Stomach (tissue), 4 donors: ENCODE results near the gene ATP2A3.

Experiments
- CTCF ChIP-seq, 7 experiments: fragments of 450-650 bp in 4 of 7; fragments of 200-600 bp in 3 of 7; sonication (generic) in 3 of 7; IDR thresholded peaks; one replicate each; pipeline ENCODE4 v1.5.1; 2016 to 2019; ENCODE audit warnings: antibody characterized with exemption in 7 of 7, control low read depth in 2 of 7, mild to moderate bottlenecking in 1 of 7
- POLR2A ChIP-seq, 4 donors: fragments of 450-650 bp; IDR thresholded peaks; one replicate each; pipeline ENCODE4 v1.6.1; 2016; ENCODE audit warnings: antibody characterized with exemption in 4 of 4, control low read depth in 2 of 4, mild to moderate bottlenecking in 1 of 4, moderate library complexity in 1 of 4
- POLR2AphosphoS5 ChIP-seq, 3 donors: sonication (generic); formaldehyde crosslinking; IDR thresholded peaks; one replicate each; pipeline ENCODE4 v1.6.1; 2016; ENCODE audit warnings: antibody characterized with exemption in 3 of 3

- TF ChIP-seq POLR2AphosphoS5 (IDR thresholded peaks at IDR 0.05) (no peak), CTCF (IDR thresholded peaks at IDR 0.05) (no peak), POLR2A (IDR thresholded peaks at IDR 0.05) (no peak)
Observed at GRCh38 chr17:3909257-3909656, 55.0 kb downstream of the ATP2A3 start.
